Measurements from ENCODE around the gene BRAT1. TPM values are rescaled to one million over a fixed set of nuclear protein-coding genes. Genes with fewer than 3 reads are reported as not detected.
A peak's percentile ranks its signal among the peaks of the same experiment; 100 is the strongest.

BRAT1 gene
- total RNA-seq, 1 donor from 2014 or later: 24.1 TPM

DNA sequence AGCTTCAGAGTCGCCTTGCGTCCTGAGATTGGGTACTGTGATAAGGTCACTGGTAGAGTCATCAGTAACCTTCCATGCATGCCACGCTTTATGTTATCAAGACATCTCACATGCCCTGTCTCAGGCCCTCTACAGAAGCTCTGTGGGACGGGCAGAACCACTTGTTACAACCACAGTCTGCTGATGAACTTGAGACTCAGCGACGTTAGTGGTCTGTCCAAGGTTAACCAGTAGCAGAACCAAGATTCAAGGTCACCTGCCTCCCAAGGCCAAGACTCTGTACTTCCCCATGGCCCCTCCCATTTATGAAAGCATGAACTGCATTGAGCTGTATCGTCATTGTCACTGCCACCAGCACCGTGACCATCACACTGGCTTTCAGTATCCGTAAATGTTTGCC lies 18.4 kb upstream of the BRAT1 start:
- Histone ChIP-seq H3K36me3 (peaks cover 30% of the 10 kb centered on the region), H3K9me3 (no peaks in the 10 kb centered on the region), H3K27me3 (no peaks in the 10 kb centered on the region), H3K4me3 (no peak overlapping the region), H3K27ac (no peak overlapping the region), H3K4me1 (no peaks in the 10 kb centered on the region)
- DNase-seq: peak; percentile 31
- intact Hi-C loops (cut with DNase I): no loop called here
- TF ChIP-seq, protein P1, sequence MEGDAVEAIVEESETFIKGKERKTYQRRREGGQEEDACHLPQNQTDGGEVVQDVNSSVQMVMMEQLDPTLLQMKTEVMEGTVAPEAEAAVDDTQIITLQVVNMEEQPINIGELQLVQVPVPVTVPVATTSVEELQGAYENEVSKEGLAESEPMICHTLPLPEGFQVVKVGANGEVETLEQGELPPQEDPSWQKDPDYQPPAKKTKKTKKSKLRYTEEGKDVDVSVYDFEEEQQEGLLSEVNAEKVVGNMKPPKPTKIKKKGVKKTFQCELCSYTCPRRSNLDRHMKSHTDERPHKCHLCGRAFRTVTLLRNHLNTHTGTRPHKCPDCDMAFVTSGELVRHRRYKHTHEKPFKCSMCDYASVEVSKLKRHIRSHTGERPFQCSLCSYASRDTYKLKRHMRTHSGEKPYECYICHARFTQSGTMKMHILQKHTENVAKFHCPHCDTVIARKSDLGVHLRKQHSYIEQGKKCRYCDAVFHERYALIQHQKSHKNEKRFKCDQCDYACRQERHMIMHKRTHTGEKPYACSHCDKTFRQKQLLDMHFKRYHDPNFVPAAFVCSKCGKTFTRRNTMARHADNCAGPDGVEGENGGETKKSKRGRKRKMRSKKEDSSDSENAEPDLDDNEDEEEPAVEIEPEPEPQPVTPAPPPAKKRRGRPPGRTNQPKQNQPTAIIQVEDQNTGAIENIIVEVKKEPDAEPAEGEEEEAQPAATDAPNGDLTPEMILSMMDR (IDR thresholded peaks at IDR 0.05): no peak
- no peak for ATAC-seq

DNA sequence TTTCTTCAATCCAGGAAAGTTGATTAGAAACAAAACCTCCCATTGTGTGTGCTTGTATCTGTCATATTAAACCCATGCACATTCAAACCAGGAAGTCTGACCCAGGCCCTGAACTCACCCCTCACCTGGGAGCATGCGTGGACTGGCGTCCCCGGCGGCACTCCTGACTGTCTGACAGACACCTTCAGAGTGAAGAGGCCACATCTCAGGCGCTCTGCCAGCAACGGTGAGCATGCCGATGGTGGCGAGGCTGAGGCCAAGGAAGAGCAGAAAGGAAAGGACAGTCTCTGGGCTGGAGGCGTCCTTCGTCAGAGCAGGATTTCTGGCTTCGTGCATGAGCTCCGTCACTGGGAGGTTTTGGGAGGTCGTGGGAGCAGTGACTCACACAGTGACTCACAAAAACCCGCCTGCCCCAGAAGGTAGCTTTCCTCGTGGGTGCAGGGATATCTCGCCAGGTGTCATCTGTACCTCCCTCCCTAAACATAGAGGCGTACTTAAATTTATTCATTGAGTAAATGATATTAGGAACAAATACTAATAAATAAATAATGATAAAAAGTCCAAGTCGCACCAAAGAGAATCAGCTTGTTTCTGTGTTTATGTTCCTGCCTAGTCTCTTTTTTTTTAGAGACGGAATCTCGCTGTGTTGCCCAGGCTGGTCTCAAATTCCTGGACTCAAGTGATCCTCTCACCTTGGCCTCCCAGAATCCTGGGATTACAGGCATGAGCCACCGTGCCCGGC lies 16.9 kb upstream of the BRAT1 start:
- H3K27me3 ChIP-seq: no peaks in the 10 kb centered on the region
- H3K4me1 ChIP-seq: peaks cover 7% of the 10 kb centered on the region
- TF ChIP-seq, protein P1 (IDR thresholded peaks at IDR 0.05): no peak
- H3K9me3 ChIP-seq: no peaks in the 10 kb centered on the region
- intact Hi-C loops (cut with DNase I): no loop called here
- H3K36me3 ChIP-seq: peaks cover 24% of the 10 kb centered on the region
- no peak overlapping the region for H3K27ac ChIP-seq
- ATAC-seq (no peak), DNase-seq (no peak)
- H3K4me3 ChIP-seq: no peak overlapping the region

DNA sequence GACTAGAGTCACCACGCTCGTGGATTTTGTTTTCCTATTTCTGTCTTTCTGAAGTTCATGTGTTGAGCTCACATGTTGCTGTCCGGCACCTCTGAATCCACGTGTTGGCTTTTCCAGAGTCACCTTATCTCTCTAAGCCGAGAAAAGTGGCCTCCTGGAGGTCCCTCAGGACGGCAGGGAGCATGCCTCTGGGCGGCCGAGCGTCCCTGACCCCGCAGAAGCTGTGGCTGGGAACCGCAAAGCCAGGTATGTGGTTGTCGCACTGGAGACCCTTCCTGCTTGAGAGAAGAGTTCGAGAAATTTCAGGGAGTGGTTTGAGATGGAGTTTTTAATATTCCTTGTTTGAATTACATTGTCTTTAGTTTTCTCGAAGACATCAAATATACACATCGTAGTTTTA lies 16.1 kb upstream of the BRAT1 start:
- peaks cover 20% of the 10 kb centered on the region for H3K36me3 ChIP-seq
- no peak for DNase-seq

DNA sequence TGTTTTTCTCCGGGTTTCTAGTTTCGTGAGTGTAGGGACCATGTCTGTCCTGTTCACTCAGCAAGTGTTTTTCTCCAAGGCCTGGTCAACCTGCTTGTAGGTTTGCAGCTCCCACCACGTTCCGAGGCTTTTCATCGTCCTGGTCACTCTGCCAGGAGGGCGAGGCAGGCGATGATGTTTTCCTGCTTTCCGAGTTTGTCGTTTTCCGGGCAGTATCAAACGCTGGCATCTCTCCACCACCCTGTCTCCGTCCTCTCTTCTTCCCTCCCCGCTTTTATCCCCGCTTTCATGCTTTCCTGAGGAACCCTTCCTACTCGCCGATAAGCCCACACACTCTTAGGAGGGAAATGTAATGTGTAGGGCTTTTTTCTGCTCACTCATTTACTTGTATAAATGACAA lies 14.7 kb upstream of the BRAT1 start:
- Histone ChIP-seq H3K27me3 (no peaks in the 10 kb centered on the region), H3K27ac (no peak overlapping the region), H3K4me1 (peaks cover 8% of the 10 kb centered on the region), H3K4me3 (no peak overlapping the region), H3K36me3 (peaks cover 20% of the 10 kb centered on the region), H3K9me3 (no peaks in the 10 kb centered on the region)
- intact Hi-C loops (cut with DNase I): no loop called here
- ATAC-seq: no peak
- no peak for DNase-seq
- TF ChIP-seq, protein P1 (IDR thresholded peaks at IDR 0.05): no peak

More for the DNA sequence above, 16.1 kb upstream of the BRAT1 start:
- Histone ChIP-seq H3K27ac (no peak overlapping the region), H3K4me3 (no peak overlapping the region), H3K4me1 (peaks cover 8% of the 10 kb centered on the region), H3K27me3 (no peaks in the 10 kb centered on the region), H3K9me3 (no peaks in the 10 kb centered on the region)
- intact Hi-C loops (cut with DNase I): no loop called here
- TF ChIP-seq, protein P1 (IDR thresholded peaks at IDR 0.05): no peak
- no peak for ATAC-seq

DNA sequence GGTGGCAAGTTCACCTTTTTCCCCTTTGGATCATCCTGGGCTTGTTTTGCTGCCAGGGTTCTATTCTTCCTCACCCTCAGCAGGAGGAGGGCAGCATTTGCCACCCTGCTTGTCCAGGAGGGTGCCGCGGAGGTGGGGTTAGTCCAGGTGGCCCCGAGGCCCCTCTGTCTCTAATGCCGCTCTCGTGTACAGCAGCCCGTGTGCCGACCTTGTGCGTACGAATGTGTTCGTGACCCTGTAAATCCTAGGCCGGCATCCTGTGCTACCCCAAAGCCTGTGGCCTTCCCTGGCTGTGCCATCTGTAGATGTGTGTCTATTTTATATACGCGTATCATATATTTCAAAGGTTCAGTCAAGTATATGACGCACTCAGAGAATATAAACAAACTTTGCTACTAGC lies 14.1 kb upstream of the BRAT1 start:
- Histone ChIP-seq H3K9me3 (no peaks in the 10 kb centered on the region), H3K27me3 (no peaks in the 10 kb centered on the region), H3K4me1 (peaks cover 8% of the 10 kb centered on the region), H3K27ac (no peak overlapping the region), H3K4me3 (no peak overlapping the region), H3K36me3 (peaks cover 16% of the 10 kb centered on the region)
- TF ChIP-seq, protein P1 (IDR thresholded peaks at IDR 0.05): no peak
- ATAC-seq: no peak
- DNase-seq: no peak
- intact Hi-C loops (cut with DNase I): no loop called here

Measured in upper lobe of right lung (tissue), 1 donor.